Liver (tissue), 3 donors: ENCODE measurements around the gene PATZ1.

Experiments used
- EGR1 ChIP-seq, 2 donors: IDR thresholded peaks; 2 replicates each; pipeline ENCODE4 v1.6.1; 2016 to 2018; ENCODE audit warnings: antibody characterized with exemption in 2 of 2, low read depth in 2 of 2
- FOXA1 ChIP-seq: IDR thresholded peaks from 2 replicates; pipeline ENCODE4 v1.6.1; 2016; ENCODE audit warnings: antibody characterized with exemption
- GABPA ChIP-seq, 2 donors: IDR thresholded peaks in 1 of 2; conservative IDR thresholded peaks in 1 of 2; 2 replicates each; pipeline ENCODE4 v1.6.1; 2016; ENCODE audit warnings: antibody characterized with exemption in 2 of 2, mild to moderate bottlenecking in 1 of 2, moderate library complexity in 1 of 2
- JUND ChIP-seq, 2 donors: IDR thresholded peaks; 2 replicates each; pipeline ENCODE4 v1.6.1; 2016; ENCODE audit warnings: antibody characterized with exemption in 2 of 2
- RAD21 ChIP-seq, 2 donors: IDR thresholded peaks; 2 replicates each; pipeline ENCODE4 v1.6.1; 2016; ENCODE audit warnings: antibody characterized with exemption in 2 of 2, mild to moderate bottlenecking in 2 of 2
- SP1 ChIP-seq: IDR thresholded peaks from 2 replicates; pipeline ENCODE4 v1.6.1; 2018; ENCODE audit warnings: antibody characterized with exemption, mild to moderate bottlenecking
- TAF1 ChIP-seq: conservative IDR thresholded peaks from 2 replicates; pipeline ENCODE4 v1.6.1; 2016; ENCODE audit warnings: antibody characterized with exemption, mild to moderate bottlenecking
- YY1 ChIP-seq: IDR thresholded peaks from 2 replicates; pipeline ENCODE4 v1.6.1; 2016; ENCODE audit warnings: antibody characterized with exemption, mild to moderate bottlenecking
- TF ChIP-seq, protein P1 (sequence below): fragments of 150-350 bp; IDR thresholded peaks from 2 replicates; pipeline ENCODE4 v1.5.1; 2017; ENCODE audit warnings: improper control_type of control experiment, low read depth, low read length; ENCODE audit not compliant: missing input control
- TF ChIP-seq, protein P2 (sequence below): IDR thresholded peaks from 2 replicates; pipeline ENCODE4 v1.6.1; 2016; ENCODE audit warnings: antibody characterized with exemption, mild to moderate bottlenecking
- TF ChIP-seq, protein P3 (sequence below): IDR thresholded peaks from 2 replicates; pipeline ENCODE4 v1.6.1; 2016; ENCODE audit warnings: antibody characterized with exemption
- TF ChIP-seq, protein P4 (sequence below): IDR thresholded peaks from 2 replicates; pipeline ENCODE4 v1.6.1; 2016; ENCODE audit warnings: antibody characterized with exemption
- TF ChIP-seq, protein P5 (sequence below): IDR thresholded peaks from 2 replicates; pipeline ENCODE4 v1.6.1; 2016; ENCODE audit warnings: antibody characterized with exemption
- donor health status: healthy.
- donor health status: healthy.

DNA sequence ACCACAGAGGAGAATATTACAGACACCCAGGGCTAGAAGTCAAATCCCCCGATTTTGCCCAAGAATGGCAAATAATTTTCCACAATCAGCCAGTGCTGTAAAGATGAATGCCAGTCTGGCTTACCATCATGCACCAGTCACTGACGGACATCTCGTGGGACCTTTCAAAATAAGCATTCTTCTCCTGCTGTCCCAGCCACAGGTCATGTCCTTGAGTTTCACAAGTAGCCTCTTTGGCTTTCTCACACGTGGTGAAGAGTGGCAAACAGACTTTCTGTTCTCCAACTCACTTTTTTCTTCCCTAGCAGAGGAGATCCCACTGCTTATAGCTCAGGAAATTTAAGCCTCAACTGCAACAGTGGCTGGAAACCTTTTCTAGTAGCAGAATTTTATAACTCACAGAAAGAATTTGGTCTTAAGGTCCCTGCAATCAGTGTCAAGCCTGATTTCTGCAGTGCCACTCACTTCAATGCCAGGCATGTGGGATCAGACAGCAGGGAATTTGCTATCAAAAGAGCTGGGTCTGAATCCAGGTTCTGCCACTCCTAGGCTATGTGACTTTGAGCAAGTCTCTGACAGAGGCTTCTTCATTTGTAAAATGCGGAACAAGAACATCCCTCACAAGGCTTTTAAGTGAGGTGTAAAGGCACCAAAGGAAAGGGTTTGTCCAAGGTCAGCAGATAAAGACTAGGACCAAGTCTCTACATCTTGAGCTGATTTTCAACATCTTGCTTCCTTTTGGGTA lies 57.5 kb downstream of the PATZ1 start:
- no peak for TF ChIP-seq RAD21 (IDR thresholded peaks at IDR 0.05)
- TF ChIP-seq TAF1, result no peak
- TF ChIP-seq, protein P1, sequence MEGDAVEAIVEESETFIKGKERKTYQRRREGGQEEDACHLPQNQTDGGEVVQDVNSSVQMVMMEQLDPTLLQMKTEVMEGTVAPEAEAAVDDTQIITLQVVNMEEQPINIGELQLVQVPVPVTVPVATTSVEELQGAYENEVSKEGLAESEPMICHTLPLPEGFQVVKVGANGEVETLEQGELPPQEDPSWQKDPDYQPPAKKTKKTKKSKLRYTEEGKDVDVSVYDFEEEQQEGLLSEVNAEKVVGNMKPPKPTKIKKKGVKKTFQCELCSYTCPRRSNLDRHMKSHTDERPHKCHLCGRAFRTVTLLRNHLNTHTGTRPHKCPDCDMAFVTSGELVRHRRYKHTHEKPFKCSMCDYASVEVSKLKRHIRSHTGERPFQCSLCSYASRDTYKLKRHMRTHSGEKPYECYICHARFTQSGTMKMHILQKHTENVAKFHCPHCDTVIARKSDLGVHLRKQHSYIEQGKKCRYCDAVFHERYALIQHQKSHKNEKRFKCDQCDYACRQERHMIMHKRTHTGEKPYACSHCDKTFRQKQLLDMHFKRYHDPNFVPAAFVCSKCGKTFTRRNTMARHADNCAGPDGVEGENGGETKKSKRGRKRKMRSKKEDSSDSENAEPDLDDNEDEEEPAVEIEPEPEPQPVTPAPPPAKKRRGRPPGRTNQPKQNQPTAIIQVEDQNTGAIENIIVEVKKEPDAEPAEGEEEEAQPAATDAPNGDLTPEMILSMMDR, result no peak
- TF ChIP-seq, protein P2, sequence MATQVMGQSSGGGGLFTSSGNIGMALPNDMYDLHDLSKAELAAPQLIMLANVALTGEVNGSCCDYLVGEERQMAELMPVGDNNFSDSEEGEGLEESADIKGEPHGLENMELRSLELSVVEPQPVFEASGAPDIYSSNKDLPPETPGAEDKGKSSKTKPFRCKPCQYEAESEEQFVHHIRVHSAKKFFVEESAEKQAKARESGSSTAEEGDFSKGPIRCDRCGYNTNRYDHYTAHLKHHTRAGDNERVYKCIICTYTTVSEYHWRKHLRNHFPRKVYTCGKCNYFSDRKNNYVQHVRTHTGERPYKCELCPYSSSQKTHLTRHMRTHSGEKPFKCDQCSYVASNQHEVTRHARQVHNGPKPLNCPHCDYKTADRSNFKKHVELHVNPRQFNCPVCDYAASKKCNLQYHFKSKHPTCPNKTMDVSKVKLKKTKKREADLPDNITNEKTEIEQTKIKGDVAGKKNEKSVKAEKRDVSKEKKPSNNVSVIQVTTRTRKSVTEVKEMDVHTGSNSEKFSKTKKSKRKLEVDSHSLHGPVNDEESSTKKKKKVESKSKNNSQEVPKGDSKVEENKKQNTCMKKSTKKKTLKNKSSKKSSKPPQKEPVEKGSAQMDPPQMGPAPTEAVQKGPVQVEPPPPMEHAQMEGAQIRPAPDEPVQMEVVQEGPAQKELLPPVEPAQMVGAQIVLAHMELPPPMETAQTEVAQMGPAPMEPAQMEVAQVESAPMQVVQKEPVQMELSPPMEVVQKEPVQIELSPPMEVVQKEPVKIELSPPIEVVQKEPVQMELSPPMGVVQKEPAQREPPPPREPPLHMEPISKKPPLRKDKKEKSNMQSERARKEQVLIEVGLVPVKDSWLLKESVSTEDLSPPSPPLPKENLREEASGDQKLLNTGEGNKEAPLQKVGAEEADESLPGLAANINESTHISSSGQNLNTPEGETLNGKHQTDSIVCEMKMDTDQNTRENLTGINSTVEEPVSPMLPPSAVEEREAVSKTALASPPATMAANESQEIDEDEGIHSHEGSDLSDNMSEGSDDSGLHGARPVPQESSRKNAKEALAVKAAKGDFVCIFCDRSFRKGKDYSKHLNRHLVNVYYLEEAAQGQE, result no peak
- TF ChIP-seq, protein P3, sequence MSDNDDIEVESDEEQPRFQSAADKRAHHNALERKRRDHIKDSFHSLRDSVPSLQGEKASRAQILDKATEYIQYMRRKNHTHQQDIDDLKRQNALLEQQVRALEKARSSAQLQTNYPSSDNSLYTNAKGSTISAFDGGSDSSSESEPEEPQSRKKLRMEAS, result no peak
- no peak for TF ChIP-seq FOXA1
- TF ChIP-seq GABPA (IDR thresholded peaks at IDR 0.05 in 1 of 2, conservative IDR thresholded peaks at IDR 0.05 in 1 of 2), result no peak
- no peak for TF ChIP-seq JUND (IDR thresholded peaks at IDR 0.05)
- TF ChIP-seq, protein P4, sequence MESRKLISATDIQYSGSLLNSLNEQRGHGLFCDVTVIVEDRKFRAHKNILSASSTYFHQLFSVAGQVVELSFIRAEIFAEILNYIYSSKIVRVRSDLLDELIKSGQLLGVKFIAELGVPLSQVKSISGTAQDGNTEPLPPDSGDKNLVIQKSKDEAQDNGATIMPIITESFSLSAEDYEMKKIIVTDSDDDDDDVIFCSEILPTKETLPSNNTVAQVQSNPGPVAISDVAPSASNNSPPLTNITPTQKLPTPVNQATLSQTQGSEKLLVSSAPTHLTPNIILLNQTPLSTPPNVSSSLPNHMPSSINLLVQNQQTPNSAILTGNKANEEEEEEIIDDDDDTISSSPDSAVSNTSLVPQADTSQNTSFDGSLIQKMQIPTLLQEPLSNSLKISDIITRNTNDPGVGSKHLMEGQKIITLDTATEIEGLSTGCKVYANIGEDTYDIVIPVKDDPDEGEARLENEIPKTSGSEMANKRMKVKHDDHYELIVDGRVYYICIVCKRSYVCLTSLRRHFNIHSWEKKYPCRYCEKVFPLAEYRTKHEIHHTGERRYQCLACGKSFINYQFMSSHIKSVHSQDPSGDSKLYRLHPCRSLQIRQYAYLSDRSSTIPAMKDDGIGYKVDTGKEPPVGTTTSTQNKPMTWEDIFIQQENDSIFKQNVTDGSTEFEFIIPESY, result no peak
- TF ChIP-seq, protein P5, sequence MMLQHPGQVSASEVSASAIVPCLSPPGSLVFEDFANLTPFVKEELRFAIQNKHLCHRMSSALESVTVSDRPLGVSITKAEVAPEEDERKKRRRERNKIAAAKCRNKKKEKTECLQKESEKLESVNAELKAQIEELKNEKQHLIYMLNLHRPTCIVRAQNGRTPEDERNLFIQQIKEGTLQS, result no peak
- no peak for TF ChIP-seq YY1
- TF ChIP-seq SP1, result no peak
- no peak for TF ChIP-seq EGR1 (IDR thresholded peaks at IDR 0.05; ENCODE audit: low read depth in 2 of 2)
